Neural cell (in vitro differentiated cells): ENCODE results near the gene SIK1.
"Not testable (repeated sequence)": the region's sequence is repeated elsewhere in the genome, so short reads cannot be mapped to it uniquely, and the experiment has no call there.

Experiments used
- EP300 ChIP-seq: fragments of 450-650 bp; conservative IDR thresholded peaks from 2 replicates; pipeline ENCODE4 v1.6.1; 2014; ENCODE audit warnings: antibody characterized with exemption, mild to moderate bottlenecking, moderate library complexity; ENCODE audit not compliant: poor library complexity, severe bottlenecking
- EZH2 ChIP-seq: fragments of 200-600, 300-800 bp; shearing (Covaris generic), sonication (generic); IDR thresholded peaks from 2 replicates; pipeline ENCODE4 v1.6.1; 2014; ENCODE audit warnings: antibody characterized with exemption, low read length, borderline replicate concordance, mild to moderate bottlenecking; ENCODE audit not compliant: insufficient read depth, poor library complexity, severe bottlenecking
- MXI1 ChIP-seq: fragments of 450-650 bp; conservative IDR thresholded peaks from 2 replicates; pipeline ENCODE4 v1.6.1; 2014; ENCODE audit warnings: antibody characterized with exemption, mild to moderate bottlenecking; ENCODE audit not compliant: poor library complexity, severe bottlenecking
- POLR2AphosphoS5 ChIP-seq: IDR thresholded peaks from 2 replicates; pipeline ENCODE4 v1.6.1; 2012
- RAD21 ChIP-seq: fragments of 450-650 bp; conservative IDR thresholded peaks from 2 replicates; pipeline ENCODE4 v1.6.1; 2014; ENCODE audit warnings: antibody characterized with exemption, mild to moderate bottlenecking, moderate library complexity
- SMC3 ChIP-seq: fragments of 450-650 bp; conservative IDR thresholded peaks from 2 replicates; pipeline ENCODE4 v1.6.1; 2014; ENCODE audit warnings: antibody characterized with exemption, mild to moderate bottlenecking, moderate library complexity; ENCODE audit not compliant: poor library complexity
- TAF1 ChIP-seq: IDR thresholded peaks from 2 replicates; pipeline ENCODE4 v1.6.1; 2012; ENCODE audit warnings: low read depth
- TF ChIP-seq, protein P1 (sequence below): fragments of 450-650 bp; IDR thresholded peaks from 2 replicates; pipeline ENCODE4 v1.5.1; 2014; ENCODE audit warnings: antibody characterized with exemption, mild to moderate bottlenecking, moderate library complexity; ENCODE audit not compliant: poor library complexity, severe bottlenecking
- TF ChIP-seq, protein P2 (sequence below): IDR thresholded peaks from 2 replicates; pipeline ENCODE4 v1.6.1; 2012; ENCODE audit warnings: borderline replicate concordance

DNA sequence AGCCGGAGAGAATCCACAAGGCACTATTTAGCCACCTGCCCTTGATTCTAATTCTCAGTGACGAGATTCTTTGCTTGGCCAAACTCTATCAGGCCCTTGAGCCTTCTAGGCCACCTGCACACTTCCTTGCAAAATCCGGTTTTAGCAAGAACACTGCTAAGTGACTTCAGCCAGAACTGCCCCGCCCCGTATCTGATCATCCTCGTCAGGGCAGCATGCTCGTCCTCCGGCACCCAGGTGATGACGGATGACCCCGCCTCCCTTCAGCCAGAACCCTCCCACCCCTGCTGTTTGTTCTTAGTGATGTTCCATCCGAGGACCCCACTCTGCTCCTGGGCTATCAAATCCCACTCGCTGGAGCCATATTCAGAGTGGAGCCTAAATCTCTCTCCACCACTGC is 32.1 kb upstream of the SIK1 start:
- TF ChIP-seq, protein P1, sequence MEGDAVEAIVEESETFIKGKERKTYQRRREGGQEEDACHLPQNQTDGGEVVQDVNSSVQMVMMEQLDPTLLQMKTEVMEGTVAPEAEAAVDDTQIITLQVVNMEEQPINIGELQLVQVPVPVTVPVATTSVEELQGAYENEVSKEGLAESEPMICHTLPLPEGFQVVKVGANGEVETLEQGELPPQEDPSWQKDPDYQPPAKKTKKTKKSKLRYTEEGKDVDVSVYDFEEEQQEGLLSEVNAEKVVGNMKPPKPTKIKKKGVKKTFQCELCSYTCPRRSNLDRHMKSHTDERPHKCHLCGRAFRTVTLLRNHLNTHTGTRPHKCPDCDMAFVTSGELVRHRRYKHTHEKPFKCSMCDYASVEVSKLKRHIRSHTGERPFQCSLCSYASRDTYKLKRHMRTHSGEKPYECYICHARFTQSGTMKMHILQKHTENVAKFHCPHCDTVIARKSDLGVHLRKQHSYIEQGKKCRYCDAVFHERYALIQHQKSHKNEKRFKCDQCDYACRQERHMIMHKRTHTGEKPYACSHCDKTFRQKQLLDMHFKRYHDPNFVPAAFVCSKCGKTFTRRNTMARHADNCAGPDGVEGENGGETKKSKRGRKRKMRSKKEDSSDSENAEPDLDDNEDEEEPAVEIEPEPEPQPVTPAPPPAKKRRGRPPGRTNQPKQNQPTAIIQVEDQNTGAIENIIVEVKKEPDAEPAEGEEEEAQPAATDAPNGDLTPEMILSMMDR = not testable (repeated sequence)
- TF ChIP-seq EZH2, POLR2AphosphoS5, SMC3, TAF1, MXI1, RAD21, EP300: not testable (repeated sequence)
- TF ChIP-seq, protein P2, sequence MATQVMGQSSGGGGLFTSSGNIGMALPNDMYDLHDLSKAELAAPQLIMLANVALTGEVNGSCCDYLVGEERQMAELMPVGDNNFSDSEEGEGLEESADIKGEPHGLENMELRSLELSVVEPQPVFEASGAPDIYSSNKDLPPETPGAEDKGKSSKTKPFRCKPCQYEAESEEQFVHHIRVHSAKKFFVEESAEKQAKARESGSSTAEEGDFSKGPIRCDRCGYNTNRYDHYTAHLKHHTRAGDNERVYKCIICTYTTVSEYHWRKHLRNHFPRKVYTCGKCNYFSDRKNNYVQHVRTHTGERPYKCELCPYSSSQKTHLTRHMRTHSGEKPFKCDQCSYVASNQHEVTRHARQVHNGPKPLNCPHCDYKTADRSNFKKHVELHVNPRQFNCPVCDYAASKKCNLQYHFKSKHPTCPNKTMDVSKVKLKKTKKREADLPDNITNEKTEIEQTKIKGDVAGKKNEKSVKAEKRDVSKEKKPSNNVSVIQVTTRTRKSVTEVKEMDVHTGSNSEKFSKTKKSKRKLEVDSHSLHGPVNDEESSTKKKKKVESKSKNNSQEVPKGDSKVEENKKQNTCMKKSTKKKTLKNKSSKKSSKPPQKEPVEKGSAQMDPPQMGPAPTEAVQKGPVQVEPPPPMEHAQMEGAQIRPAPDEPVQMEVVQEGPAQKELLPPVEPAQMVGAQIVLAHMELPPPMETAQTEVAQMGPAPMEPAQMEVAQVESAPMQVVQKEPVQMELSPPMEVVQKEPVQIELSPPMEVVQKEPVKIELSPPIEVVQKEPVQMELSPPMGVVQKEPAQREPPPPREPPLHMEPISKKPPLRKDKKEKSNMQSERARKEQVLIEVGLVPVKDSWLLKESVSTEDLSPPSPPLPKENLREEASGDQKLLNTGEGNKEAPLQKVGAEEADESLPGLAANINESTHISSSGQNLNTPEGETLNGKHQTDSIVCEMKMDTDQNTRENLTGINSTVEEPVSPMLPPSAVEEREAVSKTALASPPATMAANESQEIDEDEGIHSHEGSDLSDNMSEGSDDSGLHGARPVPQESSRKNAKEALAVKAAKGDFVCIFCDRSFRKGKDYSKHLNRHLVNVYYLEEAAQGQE = not testable (repeated sequence)
